ENCODE data around the gene RPS15.

Gene RPS15

DNA sequence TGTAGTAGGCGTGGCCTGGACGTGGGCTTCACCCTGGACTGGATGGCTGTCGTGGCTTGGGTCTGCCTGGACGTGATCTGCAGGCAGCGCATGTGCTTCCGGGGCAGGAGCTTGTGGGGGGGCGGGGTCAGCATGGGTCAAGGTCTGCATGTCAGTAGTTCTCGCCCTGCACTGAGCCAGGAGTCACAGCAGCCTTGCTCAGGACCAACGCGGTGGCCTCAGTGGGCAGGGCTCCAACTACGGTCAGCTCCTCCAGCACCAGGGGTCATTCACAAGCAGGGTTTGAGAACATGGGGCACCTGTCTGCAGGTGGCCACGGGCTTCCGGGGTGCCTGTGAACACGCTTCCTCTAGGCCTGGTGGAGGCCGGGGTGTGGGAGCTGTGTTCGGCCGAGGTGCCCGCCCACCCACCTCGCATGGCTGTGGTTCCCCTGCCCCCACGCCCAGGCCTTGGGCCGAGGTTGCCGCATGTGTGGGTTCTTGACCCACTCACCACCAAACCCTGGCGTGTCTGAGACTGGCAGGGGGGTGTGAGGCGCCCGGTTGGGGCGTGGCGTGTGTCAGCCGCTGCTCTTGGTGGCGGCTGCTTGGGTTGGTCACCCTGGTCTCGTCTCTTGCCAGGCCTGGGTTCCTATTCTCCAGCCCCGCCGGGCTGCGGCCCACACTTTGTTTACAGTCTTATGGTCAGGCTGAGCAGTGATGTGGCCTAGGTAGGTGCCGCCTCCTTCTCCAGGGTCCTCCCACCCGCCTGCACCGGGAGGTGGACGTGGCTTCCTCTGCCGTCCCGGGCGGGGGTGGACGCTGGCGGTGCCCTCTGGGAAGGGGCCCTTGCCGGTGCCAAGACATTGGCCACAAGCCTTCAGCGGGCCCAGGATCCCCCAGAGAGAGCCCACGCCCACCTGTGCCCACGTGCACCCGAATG lies 4.8 kb upstream of the RPS15 start:
- Histone ChIP-seq H3K9me3 (ENCODE audit: insufficient read depth, low read length) (no peaks in the 10 kb centered on the region), H3K36me3 (replicated peaks; ENCODE audit: low read depth, low read length) (peaks cover 60% of the 10 kb centered on the region), H3K4me1 (ENCODE audit: low read length) (peaks cover 9% of the 10 kb centered on the region; the same call in 1 of the 2 replicates), H3K4me3 (ENCODE audit: low read length) (no peak overlapping the region), H3K27ac (ENCODE audit: low read length) (no peak overlapping the region), H3K79me2 (ENCODE audit: low read length) (peaks cover 49% of the 10 kb centered on the region), H3K9ac (ENCODE audit: low read length) (no peak overlapping the region), H3K27me3 (ENCODE audit: low read depth, low read length) (no peaks in the 10 kb centered on the region), H2AFZ (ENCODE audit: low read depth, low read length) (no peak overlapping the region), H3K4me2 (ENCODE audit: low read length) (no peak overlapping the region), H4K20me1 (ENCODE audit: insufficient read depth, low read length) (peaks cover 33% of the 10 kb centered on the region; the same call in 1 of the 2 replicates)
- no peak for TF ChIP-seq EZH2phosphoT487 (IDR thresholded peaks at IDR 0.05; ENCODE audit: low read depth)
- TF ChIP-seq CTCF (IDR thresholded peaks at IDR 0.05; ENCODE audit: low read depth, low read length) = no peak

GRCh38 chr19:1434040-1434366 lies 4.2 kb upstream of the RPS15 start:
- peaks cover 56% of the 10 kb centered on the region for H3K36me3 ChIP-seq (replicated peaks; ENCODE audit: low read depth, low read length)
- H3K27ac ChIP-seq (ENCODE audit: low read length) = no peak overlapping the region
- H4K20me1 ChIP-seq (ENCODE audit: insufficient read depth, low read length) = peaks cover 36% of the 10 kb centered on the region
- no peak overlapping the region for H3K9ac ChIP-seq (ENCODE audit: low read length)
- no peak overlapping the region for H3K4me2 ChIP-seq (ENCODE audit: low read length)
- TF ChIP-seq CTCF (IDR thresholded peaks at IDR 0.05; ENCODE audit: low read depth, low read length) (no peak), EZH2phosphoT487 (IDR thresholded peaks at IDR 0.05; ENCODE audit: low read depth) (no peak)
- H3K79me2 ChIP-seq (ENCODE audit: low read length) = peaks cover 51% of the 10 kb centered on the region
- no peaks in the 10 kb centered on the region for H3K9me3 ChIP-seq (ENCODE audit: insufficient read depth, low read length)
- no peak overlapping the region for H3K4me3 ChIP-seq (ENCODE audit: low read length)
- H3K4me1 ChIP-seq (ENCODE audit: low read length) = peaks cover 9% of the 10 kb centered on the region; the same call in 1 of the 2 replicates
- H2AFZ ChIP-seq (ENCODE audit: low read depth, low read length) = no peak overlapping the region
- no peaks in the 10 kb centered on the region for H3K27me3 ChIP-seq (ENCODE audit: low read depth, low read length)

DNA sequence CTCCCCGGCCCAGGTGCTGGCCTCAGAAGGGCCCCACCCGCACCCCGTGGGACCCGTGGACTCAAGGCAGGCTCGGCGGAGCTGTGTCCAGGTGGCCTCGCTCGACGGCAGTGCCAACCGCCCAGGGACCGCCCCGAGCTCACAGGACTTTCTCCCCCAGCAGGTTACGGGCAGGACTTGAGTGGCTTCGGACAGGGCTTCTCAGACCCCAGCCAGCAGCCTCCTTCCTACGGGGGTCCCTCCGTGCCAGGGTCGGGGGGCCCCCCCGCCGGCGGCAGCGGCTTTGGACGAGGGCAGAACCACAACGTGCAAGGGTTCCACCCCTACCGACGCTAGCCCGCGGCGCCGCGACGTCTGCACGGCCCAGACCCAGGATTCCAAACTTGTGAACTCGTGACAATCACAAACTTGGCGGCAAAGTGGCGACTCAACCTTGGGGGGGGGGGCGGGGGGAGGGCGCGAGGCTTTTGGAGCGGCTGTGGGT lies 3.6 kb upstream of the RPS15 start:
- H3K9me3 ChIP-seq (ENCODE audit: insufficient read depth, low read length) = no peaks in the 10 kb centered on the region
- no peak overlapping the region for H3K4me2 ChIP-seq (ENCODE audit: low read length)
- peaks cover 51% of the 10 kb centered on the region for H3K79me2 ChIP-seq (ENCODE audit: low read length)
- peaks cover 56% of the 10 kb centered on the region for H3K36me3 ChIP-seq (replicated peaks; ENCODE audit: low read depth, low read length)
- TF ChIP-seq CTCF (IDR thresholded peaks at IDR 0.05; ENCODE audit: low read depth, low read length) = no peak
- no peak for TF ChIP-seq EZH2phosphoT487 (IDR thresholded peaks at IDR 0.05; ENCODE audit: low read depth)
- H2AFZ ChIP-seq (ENCODE audit: low read depth, low read length) = no peak overlapping the region
- peaks cover 13% of the 10 kb centered on the region for H3K4me1 ChIP-seq (ENCODE audit: low read length)
- peaks cover 36% of the 10 kb centered on the region for H4K20me1 ChIP-seq (ENCODE audit: insufficient read depth, low read length)
- H3K27me3 ChIP-seq (ENCODE audit: low read depth, low read length) = no peaks in the 10 kb centered on the region
- H3K27ac ChIP-seq (ENCODE audit: low read length) = no peak overlapping the region
- H3K4me3 ChIP-seq (ENCODE audit: low read length) = no peak overlapping the region
- H3K9ac ChIP-seq (ENCODE audit: low read length) = no peak overlapping the region

GRCh38 chr19:1435378-1435989 lies 2.7 kb upstream of the RPS15 start:
- TF ChIP-seq EZH2phosphoT487 (IDR thresholded peaks at IDR 0.05; ENCODE audit: low read depth) (no peak), CTCF (IDR thresholded peaks at IDR 0.05; ENCODE audit: low read depth, low read length) (no peak)
- no peak overlapping the region for H3K27ac ChIP-seq (ENCODE audit: low read length)
- peaks cover 56% of the 10 kb centered on the region for H3K36me3 ChIP-seq (replicated peaks; ENCODE audit: low read depth, low read length)
- no peak overlapping the region for H3K9ac ChIP-seq (ENCODE audit: low read length)
- no peaks in the 10 kb centered on the region for H3K9me3 ChIP-seq (ENCODE audit: insufficient read depth, low read length)
- peaks cover 21% of the 10 kb centered on the region for H3K4me1 ChIP-seq (ENCODE audit: low read length)
- H3K4me2 ChIP-seq (ENCODE audit: low read length) = no peak overlapping the region
- peaks cover 51% of the 10 kb centered on the region for H3K79me2 ChIP-seq (ENCODE audit: low read length)
- no peaks in the 10 kb centered on the region for H3K27me3 ChIP-seq (ENCODE audit: low read depth, low read length)
- no peak overlapping the region for H3K4me3 ChIP-seq (ENCODE audit: low read length)
- peaks cover 42% of the 10 kb centered on the region for H4K20me1 ChIP-seq (ENCODE audit: insufficient read depth, low read length)
- no peak overlapping the region for H2AFZ ChIP-seq (ENCODE audit: low read depth, low read length)
